ENCODE measurements around the gene ETHE1. TPM values are rescaled to one million over a fixed set of nuclear protein-coding genes. Genes with fewer than 3 reads are reported as not detected.

The ETHE1 gene, protein sequence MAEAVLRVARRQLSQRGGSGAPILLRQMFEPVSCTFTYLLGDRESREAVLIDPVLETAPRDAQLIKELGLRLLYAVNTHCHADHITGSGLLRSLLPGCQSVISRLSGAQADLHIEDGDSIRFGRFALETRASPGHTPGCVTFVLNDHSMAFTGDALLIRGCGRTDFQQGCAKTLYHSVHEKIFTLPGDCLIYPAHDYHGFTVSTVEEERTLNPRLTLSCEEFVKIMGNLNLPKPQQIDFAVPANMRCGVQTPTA
- total RNA-seq, result 10 to 100 TPM; 30.4 to 35.0 TPM
- polyA plus RNA-seq, result 10 to 100 TPM; 34.0 to 45.1 TPM

- Histone ChIP-seq H3K36me3 (ENCODE audit: control insufficient read depth in 4 of 4, insufficient read depth in 3 of 4, low read depth in 1 of 4, low read length in 3 of 4) (no peaks in the 10 kb centered on the region), H3K9me3 (ENCODE audit: control insufficient read depth in 4 of 4, low read length in 3 of 4) (no peaks in the 10 kb centered on the region), H3K4me3 (ENCODE audit: low read depth in 1 of 3, low read length in 3 of 3) (peak within 1 kb of the TSS; percentile 94 to 97 (median 94)), H3K4me1 (ENCODE audit: control insufficient read depth in 4 of 4, insufficient read depth in 4 of 4, low read length in 3 of 4) (peaks cover under 1 to 34% (median 29%) of the 10 kb centered on the region in 4 donors), H3K27ac (ENCODE audit: low read depth in 1 of 2, low read length in 2 of 2) (peak within 1 kb of the TSS; percentile 76 to 85), H3K27me3 (ENCODE audit: control insufficient read depth in 4 of 4, insufficient read depth in 4 of 4, low read length in 3 of 4) (no peaks in the 10 kb centered on the region), H3K9ac (ENCODE audit: low read depth in 1 of 2, low read length in 2 of 2) (peak within 1 kb of the TSS; percentile 82 to 88)
- TF ChIP-seq GABPA (IDR thresholded peaks at IDR 0.05 in 1 of 2, conservative IDR thresholded peaks at IDR 0.05 in 1 of 2) (no peak), CTCF (IDR thresholded peaks at IDR 0.05; ENCODE audit: low read depth, low read length, missing input control) (peak; percentile 9), ATF3 (IDR thresholded peaks at IDR 0.05) (no peak), FOXA1 (IDR thresholded peaks at IDR 0.05) (no peak), HNF4A (conservative IDR thresholded peaks at IDR 0.05) (peak; percentile 31 to 39), JUND (IDR thresholded peaks at IDR 0.05) (no peak), RXRA (IDR thresholded peaks at IDR 0.05) (peak; percentile 18 to 25), EGR1 (IDR thresholded peaks at IDR 0.05; ENCODE audit: low read depth in 2 of 2) (peak; percentile 59), YY1 (IDR thresholded peaks at IDR 0.05) (peak; percentile 57), TAF1 (conservative IDR thresholded peaks at IDR 0.05) (no peak), FOXA2 (IDR thresholded peaks at IDR 0.05) (no peak), RAD21 (IDR thresholded peaks at IDR 0.05) (peak in 1 of 2 donors; percentile 17), MAX (IDR thresholded peaks at IDR 0.05) (no peak), SP1 (IDR thresholded peaks at IDR 0.05) (peak; percentile 17), NR2F2 (IDR thresholded peaks at IDR 0.05) (no peak)
- TF ChIP-seq, protein P1, sequence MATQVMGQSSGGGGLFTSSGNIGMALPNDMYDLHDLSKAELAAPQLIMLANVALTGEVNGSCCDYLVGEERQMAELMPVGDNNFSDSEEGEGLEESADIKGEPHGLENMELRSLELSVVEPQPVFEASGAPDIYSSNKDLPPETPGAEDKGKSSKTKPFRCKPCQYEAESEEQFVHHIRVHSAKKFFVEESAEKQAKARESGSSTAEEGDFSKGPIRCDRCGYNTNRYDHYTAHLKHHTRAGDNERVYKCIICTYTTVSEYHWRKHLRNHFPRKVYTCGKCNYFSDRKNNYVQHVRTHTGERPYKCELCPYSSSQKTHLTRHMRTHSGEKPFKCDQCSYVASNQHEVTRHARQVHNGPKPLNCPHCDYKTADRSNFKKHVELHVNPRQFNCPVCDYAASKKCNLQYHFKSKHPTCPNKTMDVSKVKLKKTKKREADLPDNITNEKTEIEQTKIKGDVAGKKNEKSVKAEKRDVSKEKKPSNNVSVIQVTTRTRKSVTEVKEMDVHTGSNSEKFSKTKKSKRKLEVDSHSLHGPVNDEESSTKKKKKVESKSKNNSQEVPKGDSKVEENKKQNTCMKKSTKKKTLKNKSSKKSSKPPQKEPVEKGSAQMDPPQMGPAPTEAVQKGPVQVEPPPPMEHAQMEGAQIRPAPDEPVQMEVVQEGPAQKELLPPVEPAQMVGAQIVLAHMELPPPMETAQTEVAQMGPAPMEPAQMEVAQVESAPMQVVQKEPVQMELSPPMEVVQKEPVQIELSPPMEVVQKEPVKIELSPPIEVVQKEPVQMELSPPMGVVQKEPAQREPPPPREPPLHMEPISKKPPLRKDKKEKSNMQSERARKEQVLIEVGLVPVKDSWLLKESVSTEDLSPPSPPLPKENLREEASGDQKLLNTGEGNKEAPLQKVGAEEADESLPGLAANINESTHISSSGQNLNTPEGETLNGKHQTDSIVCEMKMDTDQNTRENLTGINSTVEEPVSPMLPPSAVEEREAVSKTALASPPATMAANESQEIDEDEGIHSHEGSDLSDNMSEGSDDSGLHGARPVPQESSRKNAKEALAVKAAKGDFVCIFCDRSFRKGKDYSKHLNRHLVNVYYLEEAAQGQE (IDR thresholded peaks at IDR 0.05), result peak; percentile 57
- TF ChIP-seq, protein P2, sequence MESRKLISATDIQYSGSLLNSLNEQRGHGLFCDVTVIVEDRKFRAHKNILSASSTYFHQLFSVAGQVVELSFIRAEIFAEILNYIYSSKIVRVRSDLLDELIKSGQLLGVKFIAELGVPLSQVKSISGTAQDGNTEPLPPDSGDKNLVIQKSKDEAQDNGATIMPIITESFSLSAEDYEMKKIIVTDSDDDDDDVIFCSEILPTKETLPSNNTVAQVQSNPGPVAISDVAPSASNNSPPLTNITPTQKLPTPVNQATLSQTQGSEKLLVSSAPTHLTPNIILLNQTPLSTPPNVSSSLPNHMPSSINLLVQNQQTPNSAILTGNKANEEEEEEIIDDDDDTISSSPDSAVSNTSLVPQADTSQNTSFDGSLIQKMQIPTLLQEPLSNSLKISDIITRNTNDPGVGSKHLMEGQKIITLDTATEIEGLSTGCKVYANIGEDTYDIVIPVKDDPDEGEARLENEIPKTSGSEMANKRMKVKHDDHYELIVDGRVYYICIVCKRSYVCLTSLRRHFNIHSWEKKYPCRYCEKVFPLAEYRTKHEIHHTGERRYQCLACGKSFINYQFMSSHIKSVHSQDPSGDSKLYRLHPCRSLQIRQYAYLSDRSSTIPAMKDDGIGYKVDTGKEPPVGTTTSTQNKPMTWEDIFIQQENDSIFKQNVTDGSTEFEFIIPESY (IDR thresholded peaks at IDR 0.05), result no peak
- 5% methylated on average over 54 of the region's 54 CpGs for WGBS
- DNase-seq (ENCODE audit: low spot score), result peak; percentile 85
Observed at GRCh38 chr19:43526884-43527859, at the start of gene ETHE1. TSS of gene ETHE1 (minus strand) at chr19:43527201. CDS start at chr19:43527177, 24 bp downstream.

Measured in liver (tissue), 9 donors.